Bronchial epithelial cell (primary cell): ENCODE measurements around the gene CFAP206. TPM values are rescaled to one million over a fixed set of nuclear protein-coding genes. Genes with fewer than 3 reads are reported as not detected.

ENCODE experiments used
- DNase-seq: peaks from one replicate; pipeline ENCODE4 v3.0.0-alpha.2; 2010; ENCODE audit warnings: low read depth
- FAIRE-seq: peaks from 2 replicates; lab custom pipeline; 2011; peaks lifted over from hg19 to GRCh38; lab: Jason Lieb, UNC
- H3K27me3 ChIP-seq: 2 replicates; pipeline ENCODE4 v1.5.1; 2011; ENCODE audit warnings: low read length; ENCODE audit not compliant: control insufficient read depth, insufficient read depth
- H3K36me3 ChIP-seq: 2 replicates; pipeline ENCODE4 v1.5.1; 2011; ENCODE audit warnings: low read length; ENCODE audit not compliant: control insufficient read depth, insufficient read depth
- H3K4me3 ChIP-seq: 2 replicates; pipeline ENCODE4 v1.5.1; 2011; ENCODE audit warnings: mild to moderate bottlenecking, low read depth, low read length, control low read depth
- total RNA-seq: library from RNA; depleted of rRNA; stranded (reverse); fragments of >200 nt; gene quantifications from 2 replicates; pipeline ENCODE4 v1.2.1, GENCODE V29; 2014
- TF ChIP-seq, protein P1 (sequence below): IDR thresholded peaks from 2 replicates; pipeline ENCODE4 v1.5.1; 2011; ENCODE audit warnings: mild to moderate bottlenecking, moderate library complexity, low read length, control low read depth, inconsistent platforms; ENCODE audit not compliant: insufficient read depth, severe bottlenecking

CFAP206 gene
- total RNA-seq, 1 donor from 2014 or later: not detected

GRCh38 chr6:87391334-87391733 is 16.4 kb upstream of the CFAP206 start:
- TF ChIP-seq, protein P1, sequence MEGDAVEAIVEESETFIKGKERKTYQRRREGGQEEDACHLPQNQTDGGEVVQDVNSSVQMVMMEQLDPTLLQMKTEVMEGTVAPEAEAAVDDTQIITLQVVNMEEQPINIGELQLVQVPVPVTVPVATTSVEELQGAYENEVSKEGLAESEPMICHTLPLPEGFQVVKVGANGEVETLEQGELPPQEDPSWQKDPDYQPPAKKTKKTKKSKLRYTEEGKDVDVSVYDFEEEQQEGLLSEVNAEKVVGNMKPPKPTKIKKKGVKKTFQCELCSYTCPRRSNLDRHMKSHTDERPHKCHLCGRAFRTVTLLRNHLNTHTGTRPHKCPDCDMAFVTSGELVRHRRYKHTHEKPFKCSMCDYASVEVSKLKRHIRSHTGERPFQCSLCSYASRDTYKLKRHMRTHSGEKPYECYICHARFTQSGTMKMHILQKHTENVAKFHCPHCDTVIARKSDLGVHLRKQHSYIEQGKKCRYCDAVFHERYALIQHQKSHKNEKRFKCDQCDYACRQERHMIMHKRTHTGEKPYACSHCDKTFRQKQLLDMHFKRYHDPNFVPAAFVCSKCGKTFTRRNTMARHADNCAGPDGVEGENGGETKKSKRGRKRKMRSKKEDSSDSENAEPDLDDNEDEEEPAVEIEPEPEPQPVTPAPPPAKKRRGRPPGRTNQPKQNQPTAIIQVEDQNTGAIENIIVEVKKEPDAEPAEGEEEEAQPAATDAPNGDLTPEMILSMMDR: peak; percentile 47
- DNase-seq: peak; percentile 35
- no peaks in the 10 kb centered on the region for H3K27me3 ChIP-seq
- FAIRE-seq: no peak
- no peaks in the 10 kb centered on the region for H3K36me3 ChIP-seq
- H3K4me3 ChIP-seq: no peak overlapping the region

DNA sequence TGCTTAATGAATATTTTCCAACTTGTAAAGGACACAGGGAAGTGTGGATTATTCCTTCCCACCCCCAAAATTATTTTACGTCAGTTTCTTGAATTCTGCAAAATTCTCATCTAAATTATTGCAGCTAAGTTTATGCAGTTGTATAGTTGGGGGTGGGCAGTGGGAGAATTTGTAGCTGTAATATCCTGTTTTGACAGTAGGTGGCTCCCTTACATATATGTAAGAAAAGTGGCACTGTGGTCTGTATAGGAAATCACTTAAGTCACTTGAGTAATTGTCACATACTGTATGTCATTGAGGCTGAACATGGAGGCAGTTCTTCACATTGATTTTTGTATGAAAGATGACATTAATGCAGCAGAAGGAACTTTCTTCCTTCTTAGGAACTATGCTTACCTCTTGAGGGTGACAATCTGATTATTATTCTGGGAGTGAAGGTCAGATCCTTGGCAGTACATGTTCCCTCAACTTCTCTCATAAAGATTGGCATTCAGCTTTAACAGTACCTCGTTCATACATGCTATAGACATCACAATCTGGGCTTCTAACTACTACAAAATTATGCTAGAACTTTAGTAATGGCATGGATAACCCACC is 14.6 kb upstream of the CFAP206 start:
- Histone ChIP-seq H3K36me3 (no peaks in the 10 kb centered on the region), H3K4me3 (no peak overlapping the region), H3K27me3 (no peaks in the 10 kb centered on the region)
- DNase-seq: peak; percentile 66
- no peak for FAIRE-seq
- TF ChIP-seq, protein P1: peak; percentile 47

GRCh38 chr6:87395431-87395830 is 12.3 kb upstream of the CFAP206 start:
- H3K27me3 ChIP-seq: no peaks in the 10 kb centered on the region
- TF ChIP-seq, protein P1: no peak
- H3K4me3 ChIP-seq: no peak overlapping the region
- FAIRE-seq: no peak
- no peaks in the 10 kb centered on the region for H3K36me3 ChIP-seq
- DNase-seq: no peak

- TF ChIP-seq, protein P1: no peak
- DNase-seq: no peak
- no peak for FAIRE-seq
- Histone ChIP-seq H3K27me3 (no peaks in the 10 kb centered on the region), H3K36me3 (no peaks in the 10 kb centered on the region), H3K4me3 (no peak overlapping the region)
These were observed 11.0 kb upstream of the CFAP206 start for GRCh38 chr6:87396595-87397392.

DNA sequence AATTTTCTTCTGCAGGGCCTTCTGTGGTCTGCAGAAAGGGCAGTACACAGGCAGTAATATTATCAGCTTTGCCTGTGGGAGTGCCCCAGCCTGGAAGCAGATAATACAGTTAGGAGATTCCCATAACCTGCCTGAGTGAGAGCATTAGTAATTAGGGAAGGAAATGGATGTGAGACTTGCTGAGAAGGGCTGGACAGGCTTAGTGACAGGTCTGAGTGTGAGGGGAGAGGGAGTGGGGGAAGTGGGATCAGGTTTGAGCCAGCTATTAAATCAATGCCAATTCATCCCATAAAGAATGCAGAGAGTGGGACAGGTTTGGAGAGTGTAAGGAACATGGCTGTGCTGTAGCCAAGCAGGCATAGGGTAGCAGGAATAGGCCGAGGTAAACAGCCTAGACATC is 10.1 kb upstream of the CFAP206 start:
- DNase-seq: no peak
- no peak for FAIRE-seq
- TF ChIP-seq, protein P1: no peak
- no peaks in the 10 kb centered on the region for H3K36me3 ChIP-seq
- no peaks in the 10 kb centered on the region for H3K27me3 ChIP-seq
- H3K4me3 ChIP-seq: no peak overlapping the region
